SK-N-MC (cell line): Measurements from ENCODE around the gene RTKN2.

Source experiments
- DNase-seq: peaks from one replicate; pipeline ENCODE4 v3.0.0-alpha.2; 2011; ENCODE audit warnings: low read depth, low spot score
- H3K27ac ChIP-seq: fragments of 200-600 bp; sonication (generic); 2 replicates; pipeline ENCODE4 v1.5.1; 2016; ENCODE audit warnings: mixed run types
- H3K36me3 ChIP-seq: fragments of 200-600 bp; sonication (generic); 2 replicates; pipeline ENCODE4 v1.6.1; 2017; ENCODE audit warnings: antibody characterized with exemption, low read length, mixed read lengths; ENCODE audit not compliant: insufficient read depth
- H3K4me3 ChIP-seq: fragments of 200-600 bp; sonication (generic); 2 replicates; pipeline ENCODE4 v1.5.1; 2016
- H3K9ac ChIP-seq: fragments of 200-600 bp; sonication (generic); 2 replicates; pipeline ENCODE4 v1.8.0; 2017; ENCODE audit warnings: mixed run types, mixed read lengths; ENCODE audit not compliant: insufficient read length
- H3K9me3 ChIP-seq: fragments of 200-600 bp; sonication (generic); 2 replicates; pipeline ENCODE4 v1.6.1; 2017; ENCODE audit warnings: low read depth, mild to moderate bottlenecking, antibody characterized with exemption, low read length, moderate library complexity, mixed read lengths
- EZH2 ChIP-seq: fragments of 200-600 bp; sonication (generic); IDR thresholded peaks from one replicate; pipeline ENCODE4 v1.6.1; 2017; ENCODE audit warnings: antibody characterized with exemption
- FOXP2 ChIP-seq: optimal IDR thresholded peaks from 2 replicates; pipeline ENCODE3; 2011; ENCODE audit warnings: mild to moderate bottlenecking, moderate library complexity; ENCODE audit not compliant: insufficient read depth; ENCODE audit errors: extremely low read length, control extremely low read depth
- POLR2AphosphoS5 ChIP-seq: IDR thresholded peaks from 2 replicates; pipeline ENCODE4 v1.6.1; 2012; ENCODE audit warnings: mild to moderate bottlenecking, low read depth, low read length, borderline replicate concordance

The RTKN2 gene

GRCh38 chr10:62189131-62189530 is 79.5 kb downstream of the RTKN2 start:
- no peaks in the 10 kb centered on the region for H3K9me3 ChIP-seq
- H3K4me3 ChIP-seq, result no peak overlapping the region
- TF ChIP-seq FOXP2 (no peak), EZH2 (no peak), POLR2AphosphoS5 (no peak)
- H3K9ac ChIP-seq, result no peak overlapping the region
- no peaks in the 10 kb centered on the region; the same call in 1 of the 2 replicates for H3K36me3 ChIP-seq
- no peak overlapping the region for H3K27ac ChIP-seq
- no peak for DNase-seq

GRCh38 chr10:62188021-62188616 is 80.5 kb downstream of the RTKN2 start:
- H3K9ac ChIP-seq, result no peak overlapping the region
- H3K36me3 ChIP-seq, result no peaks in the 10 kb centered on the region; the same call in 1 of the 2 replicates
- no peak for TF ChIP-seq POLR2AphosphoS5
- no peak for TF ChIP-seq FOXP2
- TF ChIP-seq EZH2, result no peak
- no peak overlapping the region for H3K27ac ChIP-seq
- no peak for DNase-seq
- H3K9me3 ChIP-seq, result no peaks in the 10 kb centered on the region
- no peak overlapping the region for H3K4me3 ChIP-seq

GRCh38 chr10:62186999-62187675 is 81.5 kb downstream of the RTKN2 start:
- Histone ChIP-seq H3K9me3 (no peaks in the 10 kb centered on the region), H3K36me3 (no peaks in the 10 kb centered on the region; the same call in 1 of the 2 replicates), H3K4me3 (no peak overlapping the region), H3K27ac (no peak overlapping the region), H3K9ac (no peak overlapping the region)
- no peak for TF ChIP-seq POLR2AphosphoS5
- TF ChIP-seq FOXP2, result no peak
- TF ChIP-seq EZH2, result no peak
- no peak for DNase-seq

- Histone ChIP-seq H3K36me3 (no peaks in the 10 kb centered on the region; the same call in 1 of the 2 replicates), H3K4me3 (no peak overlapping the region), H3K9me3 (no peaks in the 10 kb centered on the region), H3K27ac (no peak overlapping the region), H3K9ac (no peak overlapping the region)
- DNase-seq, result no peak
- TF ChIP-seq FOXP2 (no peak), POLR2AphosphoS5 (no peak), EZH2 (no peak)
These were observed 82.5 kb downstream of the RTKN2 start for GRCh38 chr10:62185919-62186692.

GRCh38 chr10:62183857-62184795 is 84.5 kb downstream of the RTKN2 start:
- Histone ChIP-seq H3K4me3 (no peak overlapping the region), H3K9ac (no peak overlapping the region), H3K27ac (no peak overlapping the region), H3K36me3 (no peaks in the 10 kb centered on the region; the same call in 1 of the 2 replicates), H3K9me3 (no peaks in the 10 kb centered on the region)
- DNase-seq, result no peak
- TF ChIP-seq POLR2AphosphoS5 (no peak), EZH2 (no peak), FOXP2 (no peak)

- no peaks in the 10 kb centered on the region; the same call in 1 of the 2 replicates for H3K36me3 ChIP-seq
- H3K4me3 ChIP-seq, result no peak overlapping the region
- no peak overlapping the region for H3K27ac ChIP-seq
- TF ChIP-seq EZH2, result no peak
- no peak for TF ChIP-seq FOXP2
- TF ChIP-seq POLR2AphosphoS5, result no peak
- no peak overlapping the region for H3K9ac ChIP-seq
- no peak for DNase-seq
- no peaks in the 10 kb centered on the region for H3K9me3 ChIP-seq
These were observed 85.2 kb downstream of the RTKN2 start for GRCh38 chr10:62183442-62183841.

GRCh38 chr10:62182595-62182994 is 86.0 kb downstream of the RTKN2 start:
- no peak for DNase-seq
- no peak overlapping the region for H3K27ac ChIP-seq
- no peaks in the 10 kb centered on the region for H3K9me3 ChIP-seq
- TF ChIP-seq FOXP2, result no peak
- no peak for TF ChIP-seq POLR2AphosphoS5
- TF ChIP-seq EZH2, result no peak
- no peak overlapping the region for H3K9ac ChIP-seq
- no peak overlapping the region for H3K4me3 ChIP-seq
- H3K36me3 ChIP-seq, result no peaks in the 10 kb centered on the region; the same call in 1 of the 2 replicates

- no peak for DNase-seq
- Histone ChIP-seq H3K4me3 (no peak overlapping the region), H3K27ac (no peak overlapping the region), H3K36me3 (no peaks in the 10 kb centered on the region; the same call in 1 of the 2 replicates), H3K9me3 (no peaks in the 10 kb centered on the region), H3K9ac (no peak overlapping the region)
- no peak for TF ChIP-seq EZH2
- no peak for TF ChIP-seq POLR2AphosphoS5
- no peak for TF ChIP-seq FOXP2
These were observed 86.5 kb downstream of the RTKN2 start for GRCh38 chr10:62182171-62182570.
